HCT116 (cell line): Measurements from ENCODE around the gene GLYATL3. TPM values are rescaled to one million over a fixed set of nuclear protein-coding genes. Genes with fewer than 3 reads are reported as not detected.

Source experiments
- ATAC-seq: fragments of 200-7000 bp; cut with Tn5 transposase; 2 replicates; pipeline ENCODE4 v1.9.1; 2020; ENCODE audit warnings: mild to moderate bottlenecking, moderate library complexity
- BruUV-seq: library from RNA; stranded (reverse); fragments of 400-500 nt; replicated peaks from 2 replicates; lab custom pipeline; 2021; lab: Mats Ljungman, UMichigan
- CTCF ChIA-PET: fragments of 300-600 bp; sonication (Branson Sonifier 250); formaldehyde crosslinking; loops from one replicate; lab custom pipeline; 2021; ENCODE audit warnings: antibody characterized with exemption; lab: Charles Lee
- POLR2A ChIA-PET: fragments of 300-600, 350-600 bp; sonication (Branson Sonifier 250); formaldehyde crosslinking; loops from one replicate; lab custom pipeline; 2021; ENCODE audit warnings: antibody characterized with exemption; lab: Charles Lee
- RAD21 ChIA-PET, 2 experiments: fragments of 300-600 bp; sonication (Branson Sonifier 250); formaldehyde crosslinking; loops; one replicate each; lab custom pipeline; 2023; ENCODE audit warnings: low total read pairs in 2 of 2; ENCODE audit not compliant: uncharacterized antibody in 2 of 2, unreplicated experiment in 2 of 2, low non-redundant PET in 1 of 2; lab: Charles Lee
- DNase-seq: peaks from one replicate; pipeline ENCODE4 v3.0.0-alpha.2; 2010; ENCODE audit warnings: low read depth, low spot score
- H2AFZ ChIP-seq: fragments of 200-600 bp; shearing (Covaris generic), sonication (generic); 2 replicates; pipeline ENCODE4 v1.6.1; 2017; ENCODE audit warnings: low read depth, mixed run types, mixed read lengths, antibody characterized with exemption, low read length; ENCODE audit not compliant: poor library complexity, severe bottlenecking
- H3K27ac ChIP-seq: 2 replicates; pipeline ENCODE4 v1.5.1; 2012; ENCODE audit warnings: low read depth, low read length
- H3K27me3 ChIP-seq: fragments of 200-600 bp; sonication (generic); 2 replicates; pipeline ENCODE4 v1.6.1; 2016; ENCODE audit warnings: mixed run types, low read length, mixed read lengths; ENCODE audit not compliant: insufficient read depth
- H3K36me3 ChIP-seq, 2 experiments: fragments of 200-500 bp in 1 of 2; fragments of 200-600 bp in 1 of 2; sonication (Bioruptor generic) in 1 of 2; sonication (generic) in 1 of 2; 2 replicates each; pipeline versions ENCODE4 v1.5.1 to v1.6.1; 2014 to 2016; ENCODE audit warnings: low read length in 2 of 2, inconsistent platforms in 1 of 2, mixed read lengths in 1 of 2, mixed run types in 1 of 2; ENCODE audit not compliant: insufficient read depth in 2 of 2, control insufficient read depth in 1 of 2
- H3K4me1 ChIP-seq, 2 experiments: fragments of 200-600 bp in 1 of 2; sonication (generic) in 1 of 2; 2 replicates each; pipeline versions ENCODE4 v1.5.1 to v1.6.1; 2012 to 2017; ENCODE audit warnings: low read length in 2 of 2, inconsistent platforms in 1 of 2, mild to moderate bottlenecking in 1 of 2, mixed read lengths in 1 of 2, mixed run types in 1 of 2, moderate library complexity in 1 of 2; ENCODE audit not compliant: insufficient read depth in 2 of 2, control insufficient read depth in 1 of 2
- H3K4me2 ChIP-seq: fragments of 200-600 bp; sonication (generic); 2 replicates; pipeline ENCODE4 v1.6.1; 2017; ENCODE audit warnings: mixed run types, low read length, mixed read lengths
- H3K4me3 ChIP-seq, 2 experiments: fragments of 200-600 bp in 1 of 2; sonication (generic) in 1 of 2; replicated peaks in 1 of 2; 2 replicates each; pipeline ENCODE4 v1.5.1; 2011 to 2016; ENCODE audit warnings: low read length in 2 of 2, control low read depth in 1 of 2, low read depth in 1 of 2, mild to moderate bottlenecking in 1 of 2, mixed read lengths in 1 of 2, mixed run types in 1 of 2
- H3K79me2 ChIP-seq: fragments of 200-600 bp; sonication (generic); 2 replicates; pipeline ENCODE4 v1.6.1; 2017; ENCODE audit warnings: mild to moderate bottlenecking, mixed run types, low read length, moderate library complexity, mixed read lengths; ENCODE audit not compliant: insufficient read depth
- H3K9ac ChIP-seq: fragments of 200-600 bp; sonication (generic); 2 replicates; pipeline ENCODE4 v1.6.1; 2016; ENCODE audit warnings: low read length, mixed read lengths
- H3K9me2 ChIP-seq: fragments of 200-600 bp; sonication (generic), shearing (Covaris generic); 2 replicates; pipeline ENCODE4 v1.6.1; 2017; ENCODE audit warnings: mixed run types, mild to moderate bottlenecking, moderate library complexity; ENCODE audit not compliant: insufficient read depth
- H3K9me3 ChIP-seq, 2 experiments: fragments of 200-500 bp in 1 of 2; fragments of 200-600 bp in 1 of 2; sonication (Bioruptor generic) in 1 of 2; sonication (generic) in 1 of 2; 2 replicates each; pipeline ENCODE4 v1.6.1; 2014 to 2017; ENCODE audit warnings: low read length in 2 of 2, mixed read lengths in 2 of 2, inconsistent platforms in 1 of 2, low read depth in 1 of 2, mild to moderate bottlenecking in 1 of 2, mixed run types in 1 of 2, moderate library complexity in 1 of 2; ENCODE audit not compliant: control insufficient read depth in 1 of 2, insufficient read depth in 1 of 2
- H4K20me1 ChIP-seq: fragments of 200-600 bp; sonication (generic), shearing (Covaris generic); 2 replicates; pipeline ENCODE4 v1.6.1; 2017; ENCODE audit warnings: mixed run types, mild to moderate bottlenecking, moderate library complexity; ENCODE audit not compliant: insufficient read depth
- EGR1 ChIP-seq: IDR thresholded peaks from 2 replicates; pipeline ENCODE4 v1.6.1; 2012; ENCODE audit warnings: low read depth
- EZH2 ChIP-seq: fragments of 200-600 bp; sonication (generic); IDR thresholded peaks from 2 replicates; pipeline ENCODE4 v1.6.1; 2017; ENCODE audit warnings: antibody characterized with exemption, mixed run types
- EZH2phosphoT487 ChIP-seq: fragments of 200-600 bp; IDR thresholded peaks from 2 replicates; pipeline ENCODE4 v1.6.1; 2018; ENCODE audit warnings: antibody characterized with exemption, borderline replicate concordance
- FOSL1 ChIP-seq: IDR thresholded peaks from 2 replicates; pipeline ENCODE4 v1.6.1; 2012; ENCODE audit warnings: low read depth
- POLR2A ChIP-seq: IDR thresholded peaks from 2 replicates; pipeline ENCODE4 v1.7.0; 2011; ENCODE audit warnings: borderline replicate concordance; ENCODE audit not compliant: insufficient read depth, insufficient read length; ENCODE audit errors: extremely low read depth
- POLR2AphosphoS5 ChIP-seq: IDR thresholded peaks from 2 replicates; pipeline ENCODE4 v1.6.1; 2011; ENCODE audit warnings: mild to moderate bottlenecking, low read depth, low read length, moderate library complexity
- SRF ChIP-seq: IDR thresholded peaks from 2 replicates; pipeline ENCODE4 v1.6.1; 2012; ENCODE audit warnings: low read depth
- ZNF274 ChIP-seq: fragments of 200-500 bp; sonication (Bioruptor generic); IDR thresholded peaks from 2 replicates; pipeline ENCODE4 v1.6.1; 2014; ENCODE audit warnings: mild to moderate bottlenecking, low read depth, low read length, inconsistent platforms
- intact Hi-C: fragments of 100-400 bp; cut with micrococcal nuclease; formaldehyde crosslinking; loops from 2 replicates; pipeline ENCODE4 v1.10.0; 2022
- total RNA-seq: library from RNA; stranded (reverse); gene quantifications from one replicate; pipeline ENCODE4 v1.2.1, GENCODE V29; 2021; ENCODE audit not compliant: unreplicated experiment
- TF ChIP-seq, protein P1 (sequence below): IDR thresholded peaks from 2 replicates; pipeline ENCODE4 v1.6.1; 2012
- TF ChIP-seq, protein P2 (sequence below): IDR thresholded peaks from 2 replicates; pipeline ENCODE4 v1.6.1; 2012; ENCODE audit warnings: low read depth
- TF ChIP-seq, protein P3 (sequence below): IDR thresholded peaks from 2 replicates; pipeline ENCODE4 v1.6.1; 2011; ENCODE audit warnings: mild to moderate bottlenecking, low read length, moderate library complexity; ENCODE audit not compliant: insufficient replicate concordance; ENCODE audit errors: extremely low read depth
- TF ChIP-seq, protein P4 (sequence below): IDR thresholded peaks from 2 replicates; pipeline ENCODE4 v1.6.1; 2012

GLYATL3 gene
- total RNA-seq, 1 experiment from 2014 or later: not detected

DNA sequence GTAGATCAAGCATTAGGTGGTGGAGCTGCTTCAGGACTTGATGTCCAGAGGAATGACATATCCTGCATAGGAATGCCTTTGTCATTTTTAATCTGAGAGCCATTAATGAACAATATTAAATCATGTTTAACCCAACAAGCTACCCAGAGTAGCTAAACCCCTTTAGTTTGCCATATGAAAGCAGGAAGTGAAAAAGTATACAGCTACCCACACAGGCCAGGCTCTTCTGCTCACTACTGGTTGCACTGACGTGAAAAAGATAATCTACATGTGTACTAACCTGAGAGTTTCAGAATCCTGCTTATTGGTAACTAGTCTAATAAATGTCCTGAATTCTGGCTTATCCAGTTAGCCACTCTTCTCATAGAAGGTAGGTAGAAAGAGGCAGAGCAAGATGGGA lies 19.9 kb downstream of the GLYATL3 start:
- no TSS peak for BruUV-seq

More for the DNA sequence above, 19.9 kb downstream of the GLYATL3 start:
- H3K9ac ChIP-seq: no peak overlapping the region
- H3K27me3 ChIP-seq: no peaks in the 10 kb centered on the region
- DNase-seq (no peak), ATAC-seq (no peak)
- H3K9me2 ChIP-seq: no peaks in the 10 kb centered on the region
- H2AFZ ChIP-seq: no peak overlapping the region
- ChIA-PET POLR2A (interaction anchor here (1.5 kb wide), 1 partner anchor 13 kb away, joined by 4 read pairs; no protein-coding TSS in a partner anchor), RAD21 (no interaction called here), CTCF (no interaction called here)
- H4K20me1 ChIP-seq: no peaks in the 10 kb centered on the region
- TF ChIP-seq POLR2AphosphoS5 (no peak), FOSL1 (no peak), EZH2phosphoT487 (no peak), SRF (no peak), EZH2 (no peak), EGR1 (no peak), ZNF274 (no peak), POLR2A (no peak)
- TF ChIP-seq, protein P1, sequence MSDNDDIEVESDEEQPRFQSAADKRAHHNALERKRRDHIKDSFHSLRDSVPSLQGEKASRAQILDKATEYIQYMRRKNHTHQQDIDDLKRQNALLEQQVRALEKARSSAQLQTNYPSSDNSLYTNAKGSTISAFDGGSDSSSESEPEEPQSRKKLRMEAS: no peak
- TF ChIP-seq, protein P2, sequence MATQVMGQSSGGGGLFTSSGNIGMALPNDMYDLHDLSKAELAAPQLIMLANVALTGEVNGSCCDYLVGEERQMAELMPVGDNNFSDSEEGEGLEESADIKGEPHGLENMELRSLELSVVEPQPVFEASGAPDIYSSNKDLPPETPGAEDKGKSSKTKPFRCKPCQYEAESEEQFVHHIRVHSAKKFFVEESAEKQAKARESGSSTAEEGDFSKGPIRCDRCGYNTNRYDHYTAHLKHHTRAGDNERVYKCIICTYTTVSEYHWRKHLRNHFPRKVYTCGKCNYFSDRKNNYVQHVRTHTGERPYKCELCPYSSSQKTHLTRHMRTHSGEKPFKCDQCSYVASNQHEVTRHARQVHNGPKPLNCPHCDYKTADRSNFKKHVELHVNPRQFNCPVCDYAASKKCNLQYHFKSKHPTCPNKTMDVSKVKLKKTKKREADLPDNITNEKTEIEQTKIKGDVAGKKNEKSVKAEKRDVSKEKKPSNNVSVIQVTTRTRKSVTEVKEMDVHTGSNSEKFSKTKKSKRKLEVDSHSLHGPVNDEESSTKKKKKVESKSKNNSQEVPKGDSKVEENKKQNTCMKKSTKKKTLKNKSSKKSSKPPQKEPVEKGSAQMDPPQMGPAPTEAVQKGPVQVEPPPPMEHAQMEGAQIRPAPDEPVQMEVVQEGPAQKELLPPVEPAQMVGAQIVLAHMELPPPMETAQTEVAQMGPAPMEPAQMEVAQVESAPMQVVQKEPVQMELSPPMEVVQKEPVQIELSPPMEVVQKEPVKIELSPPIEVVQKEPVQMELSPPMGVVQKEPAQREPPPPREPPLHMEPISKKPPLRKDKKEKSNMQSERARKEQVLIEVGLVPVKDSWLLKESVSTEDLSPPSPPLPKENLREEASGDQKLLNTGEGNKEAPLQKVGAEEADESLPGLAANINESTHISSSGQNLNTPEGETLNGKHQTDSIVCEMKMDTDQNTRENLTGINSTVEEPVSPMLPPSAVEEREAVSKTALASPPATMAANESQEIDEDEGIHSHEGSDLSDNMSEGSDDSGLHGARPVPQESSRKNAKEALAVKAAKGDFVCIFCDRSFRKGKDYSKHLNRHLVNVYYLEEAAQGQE: no peak
- TF ChIP-seq, protein P3, sequence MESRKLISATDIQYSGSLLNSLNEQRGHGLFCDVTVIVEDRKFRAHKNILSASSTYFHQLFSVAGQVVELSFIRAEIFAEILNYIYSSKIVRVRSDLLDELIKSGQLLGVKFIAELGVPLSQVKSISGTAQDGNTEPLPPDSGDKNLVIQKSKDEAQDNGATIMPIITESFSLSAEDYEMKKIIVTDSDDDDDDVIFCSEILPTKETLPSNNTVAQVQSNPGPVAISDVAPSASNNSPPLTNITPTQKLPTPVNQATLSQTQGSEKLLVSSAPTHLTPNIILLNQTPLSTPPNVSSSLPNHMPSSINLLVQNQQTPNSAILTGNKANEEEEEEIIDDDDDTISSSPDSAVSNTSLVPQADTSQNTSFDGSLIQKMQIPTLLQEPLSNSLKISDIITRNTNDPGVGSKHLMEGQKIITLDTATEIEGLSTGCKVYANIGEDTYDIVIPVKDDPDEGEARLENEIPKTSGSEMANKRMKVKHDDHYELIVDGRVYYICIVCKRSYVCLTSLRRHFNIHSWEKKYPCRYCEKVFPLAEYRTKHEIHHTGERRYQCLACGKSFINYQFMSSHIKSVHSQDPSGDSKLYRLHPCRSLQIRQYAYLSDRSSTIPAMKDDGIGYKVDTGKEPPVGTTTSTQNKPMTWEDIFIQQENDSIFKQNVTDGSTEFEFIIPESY: no peak
- TF ChIP-seq, protein P4, sequence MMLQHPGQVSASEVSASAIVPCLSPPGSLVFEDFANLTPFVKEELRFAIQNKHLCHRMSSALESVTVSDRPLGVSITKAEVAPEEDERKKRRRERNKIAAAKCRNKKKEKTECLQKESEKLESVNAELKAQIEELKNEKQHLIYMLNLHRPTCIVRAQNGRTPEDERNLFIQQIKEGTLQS: no peak
- H3K4me1 ChIP-seq: no peaks in the 10 kb centered on the region
- H3K79me2 ChIP-seq: no peaks in the 10 kb centered on the region
- intact Hi-C loops: no loop called here
- no peak overlapping the region for H3K4me3 ChIP-seq
- no peaks in the 10 kb centered on the region for H3K36me3 ChIP-seq
- H3K4me2 ChIP-seq: no peak overlapping the region
- no peak overlapping the region for H3K27ac ChIP-seq
- H3K9me3 ChIP-seq: no peaks in the 10 kb centered on the region
